Gastroesophageal sphincter (tissue), 4 donors: ENCODE data around the gene RCBTB2. TPM values are rescaled to one million over a fixed set of nuclear protein-coding genes. Genes with fewer than 3 reads are reported as not detected.

Experiments
- ATAC-seq: fragments of 150-250 bp; one replicate; pipeline ENCODE4 v1.9.1; 2016; ENCODE audit warnings: mild to moderate bottlenecking, moderate library complexity
- H3K27ac ChIP-seq, 4 donors: fragments of 200-600 bp; sonication (generic) in 3 of 4; 1 replicate in 3 of 4; 2 replicates in 1 of 4; pipeline ENCODE4 v1.5.1; 2016 to 2019
- H3K27me3 ChIP-seq: fragments of 200-600 bp; sonication (generic); one replicate; pipeline ENCODE4 v1.5.1; 2019
- H3K36me3 ChIP-seq, 2 donors: fragments of 200-600 bp; sonication (generic); one replicate each; pipeline ENCODE4 v1.5.1; 2019; ENCODE audit warnings: control low read depth in 1 of 2
- H3K4me1 ChIP-seq, 3 donors: fragments of 200-600 bp; sonication (generic); 1 replicate in 2 of 3; 2 replicates in 1 of 3; pipeline ENCODE4 v1.5.1; 2016 to 2019; ENCODE audit warnings: control low read depth in 2 of 3
- H3K4me3 ChIP-seq, 2 donors: fragments of 200-600 bp; sonication (generic); one replicate each; pipeline ENCODE4 v1.5.1; 2019; ENCODE audit warnings: mild to moderate bottlenecking in 1 of 2, moderate library complexity in 1 of 2
- H3K9me3 ChIP-seq, 3 donors: fragments of 200-600 bp; sonication (generic); one replicate each; pipeline ENCODE4 v1.5.1; 2017 to 2019; ENCODE audit warnings: control low read depth in 2 of 3
- EP300 ChIP-seq: sonication (generic); formaldehyde crosslinking; IDR thresholded peaks from one replicate; pipeline ENCODE4 v1.6.1; 2017; ENCODE audit warnings: antibody characterized with exemption, mild to moderate bottlenecking
- POLR2A ChIP-seq, 2 donors: fragments of 450-650 bp; IDR thresholded peaks; one replicate each; pipeline ENCODE4 v1.6.1; 2017; ENCODE audit warnings: antibody characterized with exemption in 2 of 2, mild to moderate bottlenecking in 2 of 2, moderate library complexity in 1 of 2
- POLR2AphosphoS5 ChIP-seq: sonication (generic); formaldehyde crosslinking; IDR thresholded peaks from one replicate; pipeline ENCODE4 v1.6.1; 2017; ENCODE audit warnings: antibody characterized with exemption
- WGBS, 2 donors: methylation state at CpG; one replicate each; pipeline ENCODE4 v1.1.5; 2018; ENCODE audit warnings: low coverage in 1 of 2; 5-methylcytosine and 5-hydroxymethylcytosine counted together
- total RNA-seq, 4 donors: library from RNA; depleted of rRNA; stranded (reverse); fragments of >200 nt; gene quantifications; one replicate each; pipeline ENCODE4 v1.1.0, GENCODE V29; 2016
- TF ChIP-seq, protein P1 (sequence below), 4 experiments: fragments of 200-600 bp in 2 of 4; fragments of 450-650 bp in 2 of 4; sonication (generic) in 1 of 4; IDR thresholded peaks; one replicate each; pipeline ENCODE4 v1.5.1; 2017 to 2019; ENCODE audit warnings: antibody characterized with exemption in 4 of 4, mild to moderate bottlenecking in 2 of 4, moderate library complexity in 2 of 4

RCBTB2 gene
- total RNA-seq, 4 donors from 2014 or later, result 14.9 to 26.1 (median 16.7) TPM

DNA sequence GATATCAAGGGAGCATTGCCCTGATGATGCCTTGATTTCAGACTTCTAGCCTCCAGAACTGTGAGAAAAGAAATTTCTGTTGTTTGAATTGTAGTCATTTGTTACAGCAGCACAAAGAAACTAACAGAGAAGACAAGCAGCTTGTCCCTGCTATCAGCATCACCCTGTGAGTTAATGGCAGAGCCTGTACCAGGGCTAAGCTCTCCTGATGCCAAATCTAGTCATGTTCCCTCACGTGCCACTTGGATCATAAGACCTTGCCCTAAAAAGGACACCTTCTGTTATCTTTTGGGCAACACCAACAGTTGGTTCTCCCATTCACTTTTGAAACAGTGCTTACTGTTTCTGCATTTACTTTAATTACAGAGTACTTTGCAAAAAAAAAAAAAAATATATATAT is 14.8 kb downstream of the RCBTB2 start:
- ATAC-seq, result no peak
- H3K36me3 ChIP-seq, result peaks cover 0 to 19% of the 10 kb centered on the region in 2 donors
- WGBS, 2 donors, result 78 to 80% methylated on average over 1 of the region's 1 CpG

DNA sequence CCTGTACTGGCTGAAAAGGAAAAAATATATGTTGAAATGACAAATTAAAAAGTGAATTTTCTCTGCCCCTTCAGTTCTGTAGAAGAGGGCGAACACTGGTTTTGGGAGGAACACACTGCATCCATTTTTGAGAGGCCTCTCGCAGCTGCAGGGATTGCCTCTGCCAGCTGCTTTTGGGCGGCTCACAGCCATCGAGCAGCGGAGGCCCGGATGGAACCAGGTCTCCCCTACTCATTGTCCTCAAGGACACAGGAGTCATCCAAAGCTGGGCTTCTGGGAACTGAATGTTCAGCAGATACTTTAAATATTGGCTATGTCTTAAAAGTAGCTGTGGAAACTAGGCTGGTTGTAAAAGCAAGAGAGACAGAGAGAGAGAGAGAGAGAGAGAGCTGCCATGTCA is 17.1 kb downstream of the RCBTB2 start:
- Histone ChIP-seq H3K27ac (peak overlapping the region in 1 of 4 donors; percentile 27), H3K9me3 (no peaks in the 10 kb centered on the region), H3K27me3 (no peaks in the 10 kb centered on the region), H3K4me3 (no peak overlapping the region), H3K36me3 (peaks cover 0 to 40% of the 10 kb centered on the region in 2 donors), H3K4me1 (peaks cover 0 to 4% (median 0%) of the 10 kb centered on the region in 3 donors)
- 73 to 80% methylated on average over 1 to 4 of the region's 6 CpGs for WGBS, 2 donors
- TF ChIP-seq POLR2A (IDR thresholded peaks at IDR 0.05) (no peak), POLR2AphosphoS5 (no peak)
- ATAC-seq, result no peak

More for the DNA sequence above, 14.8 kb downstream of the RCBTB2 start:
- Histone ChIP-seq H3K9me3 (no peaks in the 10 kb centered on the region), H3K4me1 (peaks cover 0 to 4% (median 0%) of the 10 kb centered on the region in 3 donors), H3K4me3 (no peak overlapping the region), H3K27me3 (no peaks in the 10 kb centered on the region), H3K27ac (no peak overlapping the region)
- TF ChIP-seq EP300 (no peak), POLR2AphosphoS5 (no peak), POLR2A (IDR thresholded peaks at IDR 0.05) (no peak)
- TF ChIP-seq, protein P1, sequence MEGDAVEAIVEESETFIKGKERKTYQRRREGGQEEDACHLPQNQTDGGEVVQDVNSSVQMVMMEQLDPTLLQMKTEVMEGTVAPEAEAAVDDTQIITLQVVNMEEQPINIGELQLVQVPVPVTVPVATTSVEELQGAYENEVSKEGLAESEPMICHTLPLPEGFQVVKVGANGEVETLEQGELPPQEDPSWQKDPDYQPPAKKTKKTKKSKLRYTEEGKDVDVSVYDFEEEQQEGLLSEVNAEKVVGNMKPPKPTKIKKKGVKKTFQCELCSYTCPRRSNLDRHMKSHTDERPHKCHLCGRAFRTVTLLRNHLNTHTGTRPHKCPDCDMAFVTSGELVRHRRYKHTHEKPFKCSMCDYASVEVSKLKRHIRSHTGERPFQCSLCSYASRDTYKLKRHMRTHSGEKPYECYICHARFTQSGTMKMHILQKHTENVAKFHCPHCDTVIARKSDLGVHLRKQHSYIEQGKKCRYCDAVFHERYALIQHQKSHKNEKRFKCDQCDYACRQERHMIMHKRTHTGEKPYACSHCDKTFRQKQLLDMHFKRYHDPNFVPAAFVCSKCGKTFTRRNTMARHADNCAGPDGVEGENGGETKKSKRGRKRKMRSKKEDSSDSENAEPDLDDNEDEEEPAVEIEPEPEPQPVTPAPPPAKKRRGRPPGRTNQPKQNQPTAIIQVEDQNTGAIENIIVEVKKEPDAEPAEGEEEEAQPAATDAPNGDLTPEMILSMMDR (IDR thresholded peaks at IDR 0.05), result no peak

DNA sequence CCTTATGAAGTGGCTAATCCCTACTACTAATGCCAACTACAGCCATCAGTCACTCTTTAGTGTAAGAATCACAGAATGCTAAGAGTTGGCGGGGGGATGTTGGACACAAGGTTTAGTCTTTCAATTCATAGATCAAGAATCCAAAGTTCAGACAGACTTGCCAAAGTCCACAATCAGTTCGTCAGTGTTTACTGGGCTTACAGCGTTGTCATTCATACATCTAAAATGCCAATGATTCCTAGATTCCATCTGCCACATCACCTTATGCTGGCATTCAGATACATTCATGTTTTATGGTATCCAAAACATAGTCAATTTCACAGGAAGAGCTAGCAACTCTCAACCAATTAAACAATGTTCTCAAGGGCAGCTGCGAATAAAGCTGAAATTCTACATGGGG is 18.1 kb downstream of the RCBTB2 start:
- TF ChIP-seq POLR2A (IDR thresholded peaks at IDR 0.05) (no peak), POLR2AphosphoS5 (no peak)
- no peak for ATAC-seq
- Histone ChIP-seq H3K36me3 (peaks cover 0 to 45% of the 10 kb centered on the region in 2 donors), H3K4me1 (peaks cover 0 to 4% (median 0%) of the 10 kb centered on the region in 3 donors), H3K27me3 (no peaks in the 10 kb centered on the region), H3K4me3 (no peak overlapping the region), H3K27ac (no peak overlapping the region), H3K9me3 (no peaks in the 10 kb centered on the region)
- 90 to 93% methylated on average over 3 to 4 of the region's 4 CpGs for WGBS, 2 donors

DNA sequence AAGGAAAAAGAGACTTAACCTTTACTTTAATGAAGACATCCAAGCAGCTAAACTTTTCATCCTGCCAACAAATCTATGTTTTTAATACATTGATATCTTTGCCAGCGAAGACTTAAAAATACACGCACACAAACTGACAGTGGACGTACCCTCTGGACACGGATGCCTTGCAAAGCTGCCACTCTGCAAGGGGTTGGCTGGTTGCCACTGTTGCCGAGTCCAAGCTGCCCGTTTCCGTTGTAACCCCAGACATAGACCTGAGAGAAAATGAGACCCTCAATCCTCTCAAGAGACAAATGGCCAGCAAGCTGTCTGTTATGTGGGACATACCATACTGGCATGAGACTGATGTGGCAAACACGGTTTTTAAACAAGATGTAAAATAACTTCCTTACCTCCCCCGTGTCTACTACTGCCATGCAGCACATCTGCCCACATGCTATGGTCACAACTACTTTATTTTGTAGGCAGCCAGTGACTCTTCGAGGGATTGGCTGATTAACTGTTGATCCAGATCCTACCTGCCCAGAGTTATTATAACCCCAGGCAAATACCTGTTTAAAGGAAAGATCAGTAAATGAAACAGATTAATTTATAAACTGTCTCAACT is 21.2 kb downstream of the RCBTB2 start:
- 51 to 65% methylated on average over 6 to 10 of the region's 10 CpGs for WGBS, 2 donors
- ATAC-seq, result no peak
- H3K9me3 ChIP-seq, result no peaks in the 10 kb centered on the region
- H3K4me3 ChIP-seq, result no peak overlapping the region
- H3K4me1 ChIP-seq, result peaks cover 0 to 4% (median 0%) of the 10 kb centered on the region in 3 donors
- no peaks in the 10 kb centered on the region for H3K27me3 ChIP-seq
- H3K27ac ChIP-seq, result no peak overlapping the region
- peaks cover 0 to 46% of the 10 kb centered on the region in 2 donors for H3K36me3 ChIP-seq
- TF ChIP-seq EP300, result no peak
- TF ChIP-seq, protein P1 (IDR thresholded peaks at IDR 0.05), result no peak
- no peak for TF ChIP-seq POLR2A (IDR thresholded peaks at IDR 0.05)
- no peak for TF ChIP-seq POLR2AphosphoS5

DNA sequence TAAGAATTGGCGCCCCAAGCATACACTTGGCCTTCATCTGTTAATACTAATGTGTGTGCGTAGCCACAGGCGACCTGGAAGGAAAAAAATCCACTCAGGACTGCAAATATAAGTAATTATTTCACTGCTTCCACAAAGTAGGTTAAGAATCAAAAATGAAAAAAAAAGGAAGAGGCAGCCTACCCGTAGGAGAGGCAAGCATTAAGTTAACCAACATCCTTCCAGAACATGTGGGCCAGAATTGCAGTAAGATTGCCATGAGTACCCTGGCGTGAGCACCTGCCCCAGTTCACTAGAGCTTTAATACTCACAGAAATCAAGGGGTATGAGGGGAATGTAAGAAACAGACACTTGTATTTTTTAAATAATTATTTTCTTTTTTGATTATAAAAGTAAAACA is 22.2 kb downstream of the RCBTB2 start:
- Histone ChIP-seq H3K9me3 (no peaks in the 10 kb centered on the region), H3K27me3 (no peaks in the 10 kb centered on the region), H3K27ac (no peak overlapping the region), H3K36me3 (peaks cover 0 to 56% of the 10 kb centered on the region in 2 donors), H3K4me3 (no peak overlapping the region), H3K4me1 (peaks cover 0 to under 1% (median 0%) of the 10 kb centered on the region in 3 donors)
- WGBS, 2 donors, result 90 to 97% methylated on average over 4 to 5 of the region's 5 CpGs
- ATAC-seq, result no peak
- TF ChIP-seq POLR2AphosphoS5 (no peak), POLR2A (IDR thresholded peaks at IDR 0.05) (no peak), EP300 (no peak)
- TF ChIP-seq, protein P1 (IDR thresholded peaks at IDR 0.05), result no peak

DNA sequence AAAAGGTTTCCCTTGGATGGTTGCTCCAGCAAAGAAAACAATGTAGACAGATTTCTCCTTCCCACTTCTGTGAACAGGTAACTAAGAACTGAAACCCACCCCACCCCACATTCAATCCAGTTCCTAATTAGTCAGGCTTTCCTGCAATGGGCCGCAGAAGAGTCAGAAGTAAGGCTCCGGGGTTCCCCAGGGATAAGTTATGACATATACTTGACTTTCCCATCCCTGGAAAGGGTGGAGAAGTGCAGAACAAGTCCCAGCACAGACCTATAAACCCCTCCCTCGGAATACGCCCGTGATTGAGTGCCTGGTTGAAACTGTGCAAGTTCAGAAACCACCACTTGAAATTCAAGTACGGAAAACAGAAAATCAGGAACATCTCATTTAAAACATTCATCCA is 24.9 kb downstream of the RCBTB2 start:
- 100% methylated on average over 1 of the region's 6 CpGs for WGBS, 2 donors
- H3K4me3 ChIP-seq, result no peak overlapping the region
- no peaks in the 10 kb centered on the region for H3K4me1 ChIP-seq
- no peak overlapping the region for H3K27ac ChIP-seq
- H3K36me3 ChIP-seq, result peaks cover 0 to 46% of the 10 kb centered on the region in 2 donors
- ATAC-seq, result no peak
- no peaks in the 10 kb centered on the region for H3K27me3 ChIP-seq
- no peak for TF ChIP-seq POLR2AphosphoS5
- no peak for TF ChIP-seq EP300
- TF ChIP-seq, protein P1 (IDR thresholded peaks at IDR 0.05), result no peak
- no peak for TF ChIP-seq POLR2A (IDR thresholded peaks at IDR 0.05)
- H3K9me3 ChIP-seq, result no peaks in the 10 kb centered on the region
